GM13976 (cell line): ENCODE data around the gene RGCC.

ENCODE experiments used
- DNase-seq: peaks from one replicate; pipeline ENCODE4 v3.0.0; 2012; ENCODE audit warnings: low spot score
- in situ Hi-C: fragments of 300-500 bp; cut with MboI; formaldehyde crosslinking; loops from one replicate; pipeline ENCODE4 v1.12.0; 2022; ENCODE audit warnings: low sequenced_read_pairs, mixed read lengths, inconsistent platforms; ENCODE audit not compliant: unreplicated experiment
- TF ChIP-seq, protein P1 (sequence below): IDR thresholded peaks from 2 replicates; pipeline ENCODE4 v1.5.1; 2012; ENCODE audit warnings: borderline replicate concordance, mild to moderate bottlenecking; ENCODE audit not compliant: insufficient read depth; ENCODE audit errors: extremely low read depth, missing control alignments, control extremely low read depth

Gene RGCC

DNA sequence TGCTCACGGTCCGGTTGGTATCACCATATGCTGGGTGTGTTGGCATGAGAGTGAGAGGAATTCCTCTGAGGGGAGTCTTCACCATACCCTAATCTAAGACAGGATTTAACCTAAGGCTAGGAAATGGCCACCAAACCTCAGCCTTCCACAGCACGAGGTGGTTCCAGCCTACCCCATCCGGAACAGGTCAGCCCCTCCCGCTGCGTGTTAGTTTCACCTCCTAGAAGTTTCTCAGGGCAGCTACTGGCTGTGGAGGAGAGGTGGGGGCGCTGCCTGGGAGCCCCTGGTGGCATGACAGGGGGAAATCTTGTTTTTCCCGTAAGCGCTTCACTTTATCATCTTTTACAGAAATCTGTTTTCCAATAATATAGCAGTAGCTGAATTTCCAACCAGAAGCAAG is 55.1 kb downstream of the RGCC start:
- no peak for DNase-seq
- TF ChIP-seq, protein P1, sequence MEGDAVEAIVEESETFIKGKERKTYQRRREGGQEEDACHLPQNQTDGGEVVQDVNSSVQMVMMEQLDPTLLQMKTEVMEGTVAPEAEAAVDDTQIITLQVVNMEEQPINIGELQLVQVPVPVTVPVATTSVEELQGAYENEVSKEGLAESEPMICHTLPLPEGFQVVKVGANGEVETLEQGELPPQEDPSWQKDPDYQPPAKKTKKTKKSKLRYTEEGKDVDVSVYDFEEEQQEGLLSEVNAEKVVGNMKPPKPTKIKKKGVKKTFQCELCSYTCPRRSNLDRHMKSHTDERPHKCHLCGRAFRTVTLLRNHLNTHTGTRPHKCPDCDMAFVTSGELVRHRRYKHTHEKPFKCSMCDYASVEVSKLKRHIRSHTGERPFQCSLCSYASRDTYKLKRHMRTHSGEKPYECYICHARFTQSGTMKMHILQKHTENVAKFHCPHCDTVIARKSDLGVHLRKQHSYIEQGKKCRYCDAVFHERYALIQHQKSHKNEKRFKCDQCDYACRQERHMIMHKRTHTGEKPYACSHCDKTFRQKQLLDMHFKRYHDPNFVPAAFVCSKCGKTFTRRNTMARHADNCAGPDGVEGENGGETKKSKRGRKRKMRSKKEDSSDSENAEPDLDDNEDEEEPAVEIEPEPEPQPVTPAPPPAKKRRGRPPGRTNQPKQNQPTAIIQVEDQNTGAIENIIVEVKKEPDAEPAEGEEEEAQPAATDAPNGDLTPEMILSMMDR = no peak
- in situ Hi-C loops = no loop called here

DNA sequence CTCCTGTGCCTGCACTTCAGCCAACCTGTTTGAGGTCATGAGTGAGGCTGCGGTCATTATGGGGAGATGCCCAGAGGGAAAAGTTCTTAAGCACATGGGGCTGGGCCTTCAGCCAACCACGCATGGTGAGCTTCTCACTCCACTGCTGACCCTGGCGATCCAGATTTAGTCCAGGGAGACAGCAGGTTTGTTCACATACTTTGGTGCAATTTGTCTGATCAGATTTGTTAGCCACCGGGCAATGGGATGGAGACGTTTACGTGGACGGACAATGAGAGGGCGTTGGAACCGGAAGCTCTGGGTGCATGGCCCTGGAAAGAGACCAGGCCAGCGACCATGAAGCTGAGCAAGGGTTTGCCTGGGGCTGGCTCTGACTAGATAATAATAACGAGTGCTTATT is 56.2 kb downstream of the RGCC start:
- in situ Hi-C loops = no loop called here
- TF ChIP-seq, protein P1 = no peak
- no peak for DNase-seq

DNA sequence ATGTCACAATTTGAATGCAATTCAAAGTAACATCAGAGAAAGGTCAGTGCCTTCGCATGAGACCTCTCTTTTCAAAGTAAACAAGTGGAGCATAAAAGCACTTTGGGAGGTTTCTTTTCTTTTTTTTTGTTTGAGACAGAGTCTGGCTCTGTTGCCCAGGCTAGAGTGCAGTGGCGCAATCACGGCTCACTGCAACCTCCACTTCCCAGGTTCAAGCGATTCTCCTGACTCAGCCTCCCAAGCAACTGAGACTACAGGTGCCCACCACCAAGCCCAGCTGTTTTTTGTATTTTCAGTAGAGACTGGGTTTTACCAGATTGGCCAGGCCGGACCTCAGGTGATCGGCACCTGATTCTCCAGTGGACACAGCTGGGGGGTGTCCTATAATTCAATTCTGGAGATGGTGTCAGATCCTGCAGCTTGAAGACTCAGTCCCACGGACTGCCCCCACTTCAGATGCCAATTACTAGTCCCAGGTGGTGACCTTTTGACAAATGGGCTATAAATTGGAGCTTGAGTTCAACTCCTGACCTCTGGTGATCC is 57.6 kb downstream of the RGCC start:
- no peak for DNase-seq
- TF ChIP-seq, protein P1 = no peak
- in situ Hi-C loops = no loop called here

DNA sequence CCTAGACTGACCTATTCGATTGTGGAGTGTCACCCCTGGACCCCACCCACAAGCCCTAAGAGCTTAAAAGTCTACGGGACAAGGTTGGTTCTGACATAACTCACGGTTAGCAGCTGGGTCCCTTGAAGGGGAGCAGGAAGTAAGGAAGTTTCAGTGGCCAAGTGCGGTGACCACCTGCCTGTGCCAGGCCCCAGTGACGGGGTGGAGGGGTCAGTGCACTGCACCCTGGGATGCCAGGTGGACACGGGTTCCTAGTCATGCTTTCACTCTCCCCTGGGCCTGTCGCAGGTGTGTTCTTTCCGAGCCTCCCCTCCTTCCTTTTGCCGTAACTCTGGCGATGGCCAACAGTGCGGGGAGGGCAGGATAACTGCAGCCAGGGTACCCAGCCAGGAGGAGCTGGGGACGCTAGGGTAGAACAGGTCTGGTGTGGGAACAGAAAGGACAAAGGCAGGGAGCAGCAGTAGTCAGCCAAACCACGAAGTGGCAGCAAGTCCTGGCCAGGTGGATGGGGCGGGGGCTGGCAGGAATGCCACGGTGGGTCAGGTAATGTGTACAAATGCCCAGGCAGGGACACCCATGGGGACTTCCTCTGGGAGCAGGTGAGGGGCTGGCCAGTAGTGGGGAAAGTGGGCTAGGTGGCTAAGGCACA is 58.3 kb downstream of the RGCC start:
- TF ChIP-seq, protein P1 = no peak
- in situ Hi-C loops = no loop called here
- no peak for DNase-seq

DNA sequence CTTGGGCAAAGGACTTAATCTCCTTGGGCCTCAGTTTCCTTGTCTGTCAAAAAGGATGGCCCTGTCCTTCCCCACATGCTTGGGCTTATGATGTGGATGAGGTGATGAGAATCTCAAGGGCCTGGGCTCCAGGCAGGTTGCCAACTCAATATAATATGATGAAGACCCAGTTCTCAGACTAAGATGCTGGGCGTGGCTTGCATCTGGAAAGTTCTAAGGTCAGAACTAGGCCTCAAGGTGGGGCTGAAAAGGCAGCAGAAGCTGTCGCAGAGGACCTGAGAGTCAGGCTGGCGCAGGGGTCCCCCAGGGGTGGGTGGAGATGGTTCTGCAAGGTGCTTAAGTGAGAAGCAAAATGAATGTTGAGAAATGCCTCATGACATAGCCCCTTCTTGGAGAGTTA is 58.8 kb downstream of the RGCC start:
- no peak for DNase-seq
- TF ChIP-seq, protein P1 = no peak
- in situ Hi-C loops = no loop called here

DNA sequence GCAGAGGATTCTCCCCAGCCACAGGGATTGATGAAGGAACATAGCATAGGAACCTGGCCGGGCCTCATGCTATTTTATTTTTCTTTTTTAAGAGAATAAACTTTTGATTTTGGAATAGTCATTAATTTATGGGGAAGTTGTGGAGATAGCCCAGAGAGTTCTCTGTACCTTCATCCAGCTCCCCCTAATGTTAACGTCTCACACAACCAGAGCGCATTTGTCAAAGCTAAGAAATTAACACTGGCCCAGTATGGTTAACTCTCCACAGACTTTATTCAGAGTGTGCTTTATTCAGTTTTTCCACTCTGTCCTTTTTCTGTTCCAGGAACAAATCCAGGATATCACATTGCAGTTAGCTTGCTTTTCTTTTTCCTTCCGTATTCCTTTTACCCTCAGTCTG is 59.4 kb downstream of the RGCC start:
- DNase-seq = no peak
- in situ Hi-C loops = no loop called here
- TF ChIP-seq, protein P1 = no peak
